NCI-H128 (cell line): ENCODE measurements around the gene STK32C.

Experiments used
- DNase-seq: peaks from one replicate; lab custom pipeline; 2025; ENCODE audit not compliant: unreplicated experiment; lab: John Stamatoyannopoulos, UW

STK32C gene

GRCh38 chr10:132189016-132189415 lies 118.7 kb downstream of the STK32C start:
- no peak for DNase-seq

- DNase-seq = no peak
Measured at GRCh38 chr10:132188331-132188730, 119.4 kb downstream of the STK32C start.

GRCh38 chr10:132187430-132188138 lies 120.2 kb downstream of the STK32C start:
- DNase-seq = no peak

- DNase-seq = no peak
Measured at GRCh38 chr10:132186488-132187429, 121.0 kb downstream of the STK32C start, which contains the start of gene DPYSL4. Gene DPYSL4 (plus strand): TSS chr10:132186948. CDS start chr10:132187064, 116 bp downstream.

GRCh38 chr10:132185601-132186487 lies 121.9 kb downstream of the STK32C start:
- DNase-seq = no peak

GRCh38 chr10:132184816-132185593 lies 122.7 kb downstream of the STK32C start:
- no peak for DNase-seq

- DNase-seq = no peak
Measured at GRCh38 chr10:132183046-132183445, 124.7 kb downstream of the STK32C start.

GRCh38 chr10:132182591-132182990 lies 125.2 kb downstream of the STK32C start:
- DNase-seq = no peak

GRCh38 chr10:132181691-132182425 lies 125.9 kb downstream of the STK32C start:
- no peak for DNase-seq

- DNase-seq = no peak
Measured at GRCh38 chr10:132180736-132181135, 127.0 kb downstream of the STK32C start.

- DNase-seq = no peak
Measured at GRCh38 chr10:132179551-132180392, 128.0 kb downstream of the STK32C start.

GRCh38 chr10:132178672-132179545 lies 128.8 kb downstream of the STK32C start:
- no peak for DNase-seq

- no peak for DNase-seq
Measured at GRCh38 chr10:132178046-132178445, 129.7 kb downstream of the STK32C start.

GRCh38 chr10:132176623-132177500 lies 130.9 kb downstream of the STK32C start:
- no peak for DNase-seq

- DNase-seq = no peak
Measured at GRCh38 chr10:132175907-132176581, 131.7 kb downstream of the STK32C start.

GRCh38 chr10:132175408-132175807 lies 132.3 kb downstream of the STK32C start:
- no peak for DNase-seq
